ENCODE data around the gene ZNF367. TPM values are rescaled to one million over a fixed set of nuclear protein-coding genes. Genes with fewer than 3 reads are reported as not detected.

The ZNF367 gene
- 2.4 and 3.5 TPM in 2 replicates for total RNA-seq

DNA sequence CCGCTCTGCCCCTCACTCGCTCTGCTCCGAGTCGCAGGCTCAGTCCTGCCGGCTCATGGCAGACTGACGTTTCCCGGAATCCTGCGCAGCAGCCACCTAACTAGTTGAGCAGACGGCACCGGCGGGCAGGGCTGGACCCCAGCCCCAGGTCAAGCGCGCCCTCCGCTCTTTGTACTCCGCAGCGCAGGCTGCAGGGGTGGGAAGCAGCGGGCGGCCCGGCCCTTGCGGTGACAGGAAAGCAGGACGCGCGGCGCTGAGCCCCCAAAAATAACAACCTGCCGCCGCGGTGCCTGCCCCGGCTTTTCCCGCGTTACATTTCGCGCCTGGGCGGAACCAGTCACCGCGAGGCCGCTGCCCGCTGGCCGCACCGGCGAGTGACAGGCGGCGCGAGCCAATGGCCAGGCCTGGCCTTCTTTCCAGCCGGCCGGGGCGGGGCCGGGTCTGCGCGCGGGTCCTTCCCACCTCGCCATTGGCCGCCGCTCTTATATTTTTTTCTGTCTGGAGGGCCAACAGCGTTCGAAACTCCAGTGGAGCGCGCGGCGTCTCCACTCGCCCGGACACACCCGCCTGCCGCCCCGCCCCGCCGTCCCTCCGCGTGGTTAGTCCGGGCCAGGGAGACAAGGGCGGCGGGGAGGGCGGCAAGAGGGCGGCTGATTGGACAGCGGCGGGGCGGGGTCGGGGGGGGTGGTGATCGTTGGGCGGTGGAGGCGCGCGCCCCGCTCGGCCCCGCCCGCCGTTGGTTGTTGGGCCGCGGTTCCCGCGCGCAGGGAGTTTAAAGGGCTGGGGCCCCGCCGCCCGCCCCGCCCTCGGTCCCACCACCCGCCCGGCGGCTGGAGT is at the start of gene ZNF367:
Gene ZNF367, minus strand, starts transcription at position 288 of the 837 bp plus-strand sequence. CDS start 338 bp downstream, outside the sequence.
- DNase-seq (ENCODE audit: low read depth in 2 of 2) = peak; percentile 99

DNA sequence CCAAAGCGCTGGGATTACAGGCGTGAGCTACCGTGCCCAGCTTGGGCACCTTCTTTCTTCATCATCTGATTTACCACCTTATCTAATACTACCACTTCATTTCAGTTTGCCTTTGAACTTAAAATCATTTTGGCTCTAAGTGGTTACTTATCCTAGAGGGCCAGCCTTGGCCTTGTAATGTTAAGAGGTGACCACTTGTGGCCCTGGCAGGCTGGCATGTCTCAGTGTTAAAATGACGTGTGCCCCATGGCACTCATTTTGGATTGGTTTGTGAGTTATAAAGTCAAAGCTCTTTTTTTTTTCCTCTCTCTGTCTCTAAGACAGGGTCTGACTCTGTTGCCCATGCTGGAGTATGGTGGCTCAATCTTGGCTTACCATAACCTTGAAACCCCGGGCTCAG is 49.6 kb upstream of the ZNF367 start:
- no peak for DNase-seq (ENCODE audit: low read depth in 2 of 2)

DNA sequence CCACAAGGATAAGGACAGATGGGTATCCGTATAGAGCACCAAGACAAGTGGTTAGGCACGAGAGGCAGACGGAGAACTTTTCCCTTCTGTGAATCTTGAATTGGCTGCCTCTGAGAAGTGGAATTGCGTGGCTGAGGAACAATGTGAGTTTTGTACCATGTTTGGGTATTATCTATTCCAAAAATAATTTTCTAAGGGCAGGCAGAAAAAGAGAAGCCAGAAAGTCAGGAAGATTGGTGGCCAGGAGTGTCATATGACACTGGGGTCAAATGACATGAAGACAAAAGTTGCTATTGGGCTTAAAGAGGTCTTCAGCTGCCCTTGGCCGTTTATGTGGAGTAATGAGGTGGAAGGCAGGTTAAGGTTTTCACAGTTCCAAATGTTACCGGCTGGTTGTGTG is 46.3 kb upstream of the ZNF367 start:
- no peak for DNase-seq (ENCODE audit: low read depth in 2 of 2)

DNA sequence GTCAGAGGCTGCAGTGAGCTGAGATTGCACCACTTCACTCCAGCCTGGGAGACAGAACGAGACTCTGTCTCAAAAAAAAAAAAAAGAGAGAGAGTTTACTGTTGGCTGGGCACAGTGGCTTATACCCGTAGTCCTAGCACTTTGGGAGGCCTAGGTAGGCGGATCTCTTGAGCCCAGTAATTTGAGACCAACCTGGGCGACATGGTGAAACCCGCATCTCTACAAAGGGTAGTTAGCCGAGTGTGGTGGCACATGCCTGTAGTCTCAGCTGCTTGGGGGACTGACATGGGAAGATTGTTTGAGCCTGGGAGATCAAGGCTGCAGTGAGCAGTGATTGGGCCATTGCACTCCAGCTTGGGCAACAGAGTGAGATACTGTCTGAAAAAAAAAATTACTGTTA is 44.4 kb upstream of the ZNF367 start:
- DNase-seq (ENCODE audit: low read depth in 2 of 2) = no peak

DNA sequence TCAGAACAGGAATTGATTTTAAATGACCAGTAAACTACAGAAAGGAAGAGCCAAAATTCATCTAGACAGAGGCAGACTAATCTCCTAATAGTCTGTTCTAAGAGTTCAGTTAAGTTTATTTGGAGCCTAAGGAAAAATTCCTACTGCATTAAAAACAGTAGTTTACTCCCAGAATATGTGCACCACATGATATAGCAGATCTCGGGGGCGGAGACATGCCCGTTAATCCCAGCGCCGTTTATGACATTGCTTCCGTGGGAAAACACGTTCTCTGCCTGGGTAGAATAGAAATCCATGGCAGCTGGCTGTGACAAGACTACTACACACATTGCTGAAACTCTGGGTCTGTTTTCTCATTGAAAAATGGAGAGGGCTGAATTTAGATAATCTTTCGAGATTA is 43.2 kb upstream of the ZNF367 start:
- DNase-seq (ENCODE audit: low read depth in 2 of 2) = no peak

DNA sequence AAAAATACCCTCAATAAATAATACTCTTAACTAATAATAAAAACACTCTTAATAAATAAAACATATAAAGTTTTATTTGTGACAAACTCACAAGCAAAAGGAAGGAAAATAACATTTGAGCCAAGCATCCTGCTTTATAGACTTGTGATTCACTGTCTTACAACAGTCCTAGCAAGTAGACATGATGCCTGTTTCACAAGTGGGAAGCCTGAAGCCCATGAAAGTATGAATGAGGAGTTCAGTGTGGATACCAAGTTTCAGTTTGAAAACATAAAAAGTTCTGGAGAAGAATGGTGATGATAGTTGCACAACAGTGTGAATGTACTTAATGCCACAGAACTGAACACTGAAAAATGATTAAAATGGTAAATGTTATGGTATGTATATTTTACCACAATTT is 42.7 kb upstream of the ZNF367 start:
- no peak for DNase-seq (ENCODE audit: low read depth in 2 of 2)

DNA sequence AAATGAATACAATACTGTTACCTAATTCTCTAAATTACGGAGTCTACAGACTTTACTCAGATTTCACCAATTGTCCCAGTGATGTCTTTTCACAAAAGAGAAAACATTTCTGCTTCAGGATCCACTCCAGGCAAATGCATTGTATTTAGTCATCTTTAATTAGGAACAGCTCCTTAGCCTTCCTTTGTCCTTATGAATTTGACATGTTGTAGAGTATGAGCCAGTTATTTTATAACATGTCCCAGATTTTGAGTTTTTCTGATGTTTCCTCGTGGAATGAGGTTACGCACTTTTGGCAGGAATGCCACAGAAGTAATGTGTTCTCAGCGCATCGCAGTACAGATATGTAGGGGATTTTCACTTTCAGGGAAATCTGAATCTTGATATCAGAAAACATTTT is 42.3 kb upstream of the ZNF367 start:
- DNase-seq (ENCODE audit: low read depth in 2 of 2) = no peak

DNA sequence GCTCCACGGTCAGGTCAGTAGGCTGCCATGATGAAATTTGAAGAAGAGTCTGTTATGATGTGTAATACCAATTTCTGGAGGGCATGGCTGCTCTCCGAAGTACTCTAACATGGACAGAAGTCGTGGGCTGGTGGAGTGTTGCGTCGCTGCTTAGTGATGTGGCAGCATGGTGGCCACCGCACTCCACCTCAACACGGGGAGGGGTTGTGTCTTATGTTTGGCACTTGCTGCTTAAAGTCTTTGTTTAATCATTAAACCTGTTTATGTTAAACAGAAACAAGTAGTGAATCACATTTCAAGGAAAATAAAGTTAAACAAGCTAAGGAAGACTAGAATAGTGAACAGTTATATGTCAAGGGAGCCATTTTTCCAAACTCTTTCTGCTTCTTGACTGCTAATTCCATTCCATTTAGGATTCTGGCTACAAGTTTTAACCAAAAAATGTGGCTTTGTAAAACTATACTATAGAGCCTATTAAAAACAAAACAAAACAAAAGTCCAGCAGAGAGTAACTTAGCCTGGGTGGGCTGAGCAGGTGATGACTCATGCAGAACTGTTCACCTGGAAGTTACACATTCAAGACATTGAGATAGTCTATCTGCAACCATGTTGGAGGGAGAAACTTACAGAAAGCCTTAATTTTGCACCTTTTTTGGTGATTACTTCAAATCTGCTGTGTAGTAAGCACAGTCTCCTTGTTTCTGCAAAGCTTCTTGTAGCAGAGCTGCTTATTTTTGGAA is 41.3 kb upstream of the ZNF367 start:
- DNase-seq (ENCODE audit: low read depth in 2 of 2) = no peak

DNA sequence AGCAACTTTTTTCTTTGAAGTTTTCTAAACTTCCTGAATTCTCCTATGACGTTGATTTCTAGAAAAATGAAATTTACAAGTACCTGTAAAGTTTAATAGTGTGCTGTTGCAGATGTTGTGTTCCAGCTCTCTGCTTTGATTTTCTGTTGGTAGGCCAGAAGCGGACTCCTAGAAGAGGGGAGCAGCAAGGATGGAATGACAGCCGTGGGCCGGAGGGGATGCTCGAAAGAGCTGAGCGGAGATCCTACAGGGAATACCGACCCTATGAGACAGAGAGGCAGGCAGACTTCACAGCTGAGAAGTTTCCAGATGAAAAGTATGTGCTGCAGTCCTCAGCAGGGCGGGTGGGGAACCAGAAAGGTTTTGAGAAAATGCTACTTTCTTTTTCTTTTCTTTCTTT is 40.1 kb upstream of the ZNF367 start:
- DNase-seq (ENCODE audit: low read depth in 2 of 2) = no peak

DNA sequence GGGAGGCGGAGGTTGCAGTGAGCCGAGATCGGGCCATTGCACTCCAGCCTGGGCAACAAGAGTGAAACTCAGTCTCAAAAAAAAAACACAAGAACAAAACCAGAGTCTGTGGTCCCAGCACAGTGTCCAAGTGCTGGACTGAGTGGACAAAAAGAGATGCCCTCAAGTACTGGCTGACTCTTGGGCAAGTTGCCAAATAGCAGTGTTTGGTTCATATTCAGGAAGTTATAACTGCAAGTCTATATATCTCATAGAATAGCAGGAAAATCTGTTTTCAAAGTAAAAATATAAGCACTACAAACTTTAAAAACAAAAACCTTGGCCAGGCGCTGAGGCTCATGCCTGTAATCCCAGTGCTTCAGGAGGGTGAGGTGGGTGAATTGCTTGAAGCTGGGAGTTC is 39.1 kb upstream of the ZNF367 start:
- peak; percentile 28 to 66 for DNase-seq (ENCODE audit: low read depth in 2 of 2)

DNA sequence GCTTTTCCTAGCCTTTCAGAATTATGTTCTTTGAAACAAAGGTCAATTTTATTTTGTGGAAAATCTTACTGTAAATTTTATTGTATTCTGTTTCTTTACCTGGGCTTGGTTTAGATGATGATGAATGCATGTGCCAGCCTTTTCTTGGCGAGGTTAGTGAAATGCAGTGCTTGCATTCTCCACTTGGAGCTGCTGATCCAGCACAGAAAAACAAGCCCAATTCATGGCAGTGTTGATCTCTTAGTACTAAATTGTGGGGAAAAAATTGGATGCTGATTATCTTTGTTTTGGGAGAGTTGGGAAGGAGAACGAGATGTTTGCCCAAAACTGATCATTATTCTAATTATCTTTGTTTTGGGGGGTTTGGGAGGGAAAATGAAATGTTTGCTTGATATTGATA is 35.5 kb upstream of the ZNF367 start:
- peak; percentile 49 to 79 for DNase-seq (ENCODE audit: low read depth in 2 of 2)

DNA sequence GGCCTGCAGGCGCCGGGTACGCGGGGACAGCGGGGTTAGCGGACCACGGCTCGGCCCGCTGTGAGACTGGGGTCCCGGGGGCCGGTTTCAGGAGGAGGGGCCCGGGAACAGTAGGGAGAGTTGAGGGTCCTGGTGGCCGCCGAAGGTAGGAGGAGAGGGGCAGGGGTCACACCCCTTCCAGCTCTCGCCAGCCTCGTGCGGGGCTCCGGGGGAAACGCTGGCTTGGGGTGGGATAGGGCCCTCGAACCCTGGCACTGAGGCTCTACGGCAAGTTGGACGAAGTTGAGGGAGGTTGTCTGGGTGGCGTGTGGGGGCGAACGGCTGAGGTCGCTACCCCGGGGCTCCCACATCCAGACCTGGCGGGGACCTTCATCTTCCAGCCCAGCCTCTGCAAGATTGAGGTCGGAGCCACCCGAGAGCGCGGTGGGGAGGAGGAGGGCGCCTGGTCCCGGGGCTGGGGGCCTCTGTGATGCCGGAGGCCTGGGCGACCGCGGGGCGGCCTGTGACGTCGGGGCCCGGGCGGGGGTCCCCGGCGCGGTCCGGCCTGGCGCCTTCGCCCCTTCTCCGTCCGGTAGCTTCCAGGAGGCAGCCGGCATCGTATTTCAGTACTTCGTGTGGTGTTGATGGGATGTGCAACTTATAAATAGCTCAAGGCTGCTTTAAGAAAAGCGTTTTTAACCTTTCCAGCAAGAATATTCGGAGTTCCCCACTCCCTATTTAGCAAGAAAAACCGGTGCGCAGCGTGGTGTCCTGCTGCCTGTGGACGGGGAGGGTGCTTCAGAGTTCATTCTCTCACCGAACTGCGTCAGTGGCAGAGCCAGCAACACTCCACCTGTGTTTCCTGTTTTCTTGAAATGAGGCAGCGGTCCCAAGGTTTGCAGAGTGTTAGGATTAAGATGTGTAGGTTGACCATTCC is 32.7 kb upstream of the ZNF367 start:
- DNase-seq (ENCODE audit: low read depth in 2 of 2) = peak; percentile 37 to 60

DNA sequence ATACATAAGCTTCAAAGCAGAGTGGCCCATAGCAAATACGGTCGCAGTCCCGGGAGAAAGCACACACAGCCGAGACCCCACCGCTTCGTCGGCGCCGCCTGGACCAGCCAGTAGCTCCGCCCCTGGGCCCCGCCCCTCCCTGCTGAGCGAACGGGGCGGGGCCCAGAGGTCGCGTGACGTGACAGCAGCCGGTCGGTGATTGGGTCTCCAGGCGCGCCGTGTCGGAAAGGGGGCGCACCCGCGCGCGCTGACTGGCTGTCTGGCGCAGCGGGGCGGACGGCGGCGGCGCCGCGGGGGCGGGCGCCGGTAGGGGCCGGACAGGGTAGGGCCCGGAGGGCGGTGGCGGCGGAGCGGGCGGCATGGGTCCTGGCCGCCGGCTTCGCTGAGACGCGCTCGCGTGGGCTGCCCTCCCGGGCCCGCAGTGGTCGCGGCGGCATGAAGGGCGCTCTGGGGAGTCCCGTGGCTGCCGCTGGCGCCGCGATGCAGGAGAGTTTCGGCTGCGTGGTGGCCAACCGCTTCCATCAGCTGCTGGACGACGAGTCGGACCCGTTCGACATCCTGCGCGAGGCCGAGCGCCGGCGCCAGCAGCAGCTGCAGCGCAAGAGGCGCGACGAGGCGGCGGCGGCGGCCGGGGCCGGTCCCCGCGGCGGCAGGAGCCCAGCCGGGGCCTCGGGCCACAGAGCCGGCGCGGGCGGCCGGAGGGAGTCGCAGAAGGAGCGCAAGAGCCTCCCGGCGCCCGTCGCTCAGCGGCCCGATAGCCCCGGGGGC is 31.9 kb upstream of the ZNF367 start, which contains the start of gene HABP4:
Gene HABP4, plus strand, starts transcription at position 325 of the 768 bp plus-strand sequence. Its CDS starts 111 bp downstream, at position 436.
- peak; percentile 95 to 97 for DNase-seq (ENCODE audit: low read depth in 2 of 2)

DNA sequence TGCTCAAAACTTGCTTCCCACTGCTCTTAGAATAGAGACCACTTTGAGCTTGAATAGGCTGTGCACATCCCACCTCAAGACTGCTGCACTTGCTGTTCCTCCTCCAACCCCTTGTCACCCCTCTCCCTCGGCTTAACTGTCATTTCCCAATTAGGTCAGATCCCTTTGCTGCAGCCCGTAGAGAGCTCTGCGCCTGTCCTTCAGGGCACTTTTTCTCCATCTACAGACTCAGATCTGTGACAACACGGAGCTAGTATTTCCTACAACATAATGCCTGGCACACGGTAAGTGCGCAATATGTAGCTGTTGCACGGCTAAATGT is 31.3 kb upstream of the ZNF367 start:
- DNase-seq (ENCODE audit: low read depth in 2 of 2) = no peak

DNA sequence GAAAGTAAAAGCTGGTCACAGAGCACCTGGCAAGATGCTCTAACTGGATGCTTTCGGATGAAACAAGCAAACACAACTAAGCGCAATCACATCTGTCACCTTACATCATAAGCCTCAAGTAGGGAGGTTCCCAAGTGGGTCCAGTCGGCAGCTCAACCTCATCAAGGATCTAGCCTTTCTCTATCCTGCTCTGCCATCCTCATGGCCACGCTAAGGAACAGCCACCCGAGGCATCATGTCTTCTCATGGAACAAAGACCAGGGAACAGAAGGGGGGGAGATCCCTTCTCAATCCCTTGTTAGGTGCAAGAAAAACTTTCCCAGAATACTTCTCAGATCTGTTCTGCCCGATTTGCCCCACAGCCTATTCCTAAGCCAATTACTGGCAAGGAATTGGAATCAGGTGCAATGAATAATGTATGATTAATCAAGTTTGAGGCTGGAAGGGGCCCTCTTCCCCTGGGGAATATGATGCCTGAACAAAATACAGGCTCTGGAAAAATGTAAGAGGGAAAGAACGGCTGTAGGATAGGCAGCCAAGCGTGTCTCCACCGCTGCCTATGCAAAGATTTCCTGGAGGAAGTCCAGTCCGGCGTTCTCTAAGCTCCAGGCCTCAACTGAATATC is 30.5 kb upstream of the ZNF367 start:
- DNase-seq (ENCODE audit: low read depth in 2 of 2) = no peak

DNA sequence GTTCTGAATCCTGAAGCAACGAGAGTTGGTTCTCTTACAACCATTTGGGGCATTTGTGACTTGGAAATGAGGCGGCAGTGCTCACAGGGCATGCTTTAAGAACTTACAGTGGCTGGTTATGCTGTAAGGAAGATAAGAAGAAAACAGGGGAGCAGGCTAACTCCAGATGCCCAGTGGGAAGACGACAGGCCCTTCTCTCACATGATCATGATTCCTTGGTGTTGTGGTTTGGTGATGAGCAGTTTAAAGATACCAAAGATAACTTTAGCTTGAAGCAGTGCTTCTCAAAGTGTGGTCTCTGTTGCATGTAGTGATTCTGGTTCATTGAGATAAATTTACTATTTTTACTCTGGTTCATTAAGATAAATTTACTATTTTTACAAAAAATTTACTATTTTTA is 29.2 kb upstream of the ZNF367 start:
- DNase-seq (ENCODE audit: low read depth in 2 of 2) = no peak

DNA sequence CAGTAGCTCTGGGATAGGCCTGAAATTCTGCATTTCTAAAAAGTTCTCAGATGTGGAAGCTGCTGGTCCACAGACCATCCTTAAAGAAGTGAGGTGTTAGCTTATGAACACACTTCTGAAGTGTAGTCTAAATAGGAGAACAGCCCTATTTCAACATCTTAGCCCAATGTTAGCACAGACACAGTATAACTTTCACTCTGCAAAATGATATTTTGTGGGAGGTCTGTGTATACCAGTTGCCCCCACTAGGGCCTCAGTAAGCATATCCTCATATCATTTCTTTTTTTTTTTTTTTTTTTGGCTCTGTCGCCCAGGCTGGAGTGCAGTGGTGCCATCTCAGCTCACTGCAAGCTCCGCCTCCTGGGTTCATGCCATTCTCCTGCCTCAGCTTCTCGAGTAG is 24.3 kb upstream of the ZNF367 start:
- no peak for DNase-seq (ENCODE audit: low read depth in 2 of 2)

DNA sequence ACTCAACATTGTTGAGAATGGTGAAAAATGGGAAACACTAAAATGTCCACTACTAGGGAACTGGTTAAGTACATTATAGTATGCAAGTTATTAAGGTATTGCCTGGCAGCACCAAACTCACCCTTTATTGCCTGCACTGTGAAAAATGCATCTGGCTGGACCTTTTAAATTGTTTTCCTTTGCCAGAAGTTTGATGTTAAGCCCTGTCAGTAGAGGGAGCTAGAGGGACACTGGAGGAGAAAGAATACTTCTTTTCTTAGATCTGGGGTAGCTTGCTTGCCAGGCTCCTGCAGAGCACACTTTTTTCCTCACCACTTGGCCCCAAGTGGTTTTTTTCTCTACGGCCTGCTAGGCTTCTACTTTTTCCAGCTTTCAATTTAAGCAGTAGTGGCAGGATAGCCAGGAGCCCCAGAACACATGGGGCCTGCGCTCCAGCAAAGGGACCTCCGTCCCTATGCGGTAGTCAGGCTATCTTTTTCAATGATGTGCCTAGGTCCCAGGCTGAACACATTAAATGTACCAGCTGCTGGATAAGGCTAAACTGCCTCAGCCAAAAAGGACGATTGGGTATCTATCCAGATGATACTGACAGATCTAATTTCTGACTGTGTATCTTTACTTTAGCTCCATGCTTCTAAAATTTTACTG is 23.8 kb upstream of the ZNF367 start:
- peak; percentile 31 to 46 for DNase-seq (ENCODE audit: low read depth in 2 of 2)

DNA sequence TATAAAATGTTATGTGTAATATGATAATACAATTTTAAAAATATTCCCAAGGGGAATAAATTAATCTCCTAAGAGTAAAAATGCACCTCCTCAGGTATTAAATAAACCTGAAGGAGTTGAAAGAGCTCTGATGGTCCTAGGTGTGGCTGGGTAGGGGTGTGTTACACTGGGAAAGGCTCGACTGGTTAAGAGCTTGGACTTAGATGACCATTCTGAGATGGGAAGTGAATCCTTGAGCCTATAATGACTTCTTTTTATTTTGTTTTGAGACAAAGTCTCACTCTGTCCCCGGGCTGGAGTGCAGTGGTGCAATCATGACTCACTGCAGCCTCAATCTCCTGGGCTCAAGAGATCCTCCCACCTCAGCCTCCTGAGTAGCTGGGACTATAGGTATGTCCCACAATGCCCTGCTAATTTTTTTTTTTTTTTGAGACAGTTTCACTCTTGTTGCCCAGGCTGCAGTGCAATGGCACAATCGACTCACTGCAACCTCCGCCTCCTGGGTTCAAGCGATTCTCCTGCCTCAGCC is 22.6 kb upstream of the ZNF367 start:
- no peak for DNase-seq (ENCODE audit: low read depth in 2 of 2)

DNA sequence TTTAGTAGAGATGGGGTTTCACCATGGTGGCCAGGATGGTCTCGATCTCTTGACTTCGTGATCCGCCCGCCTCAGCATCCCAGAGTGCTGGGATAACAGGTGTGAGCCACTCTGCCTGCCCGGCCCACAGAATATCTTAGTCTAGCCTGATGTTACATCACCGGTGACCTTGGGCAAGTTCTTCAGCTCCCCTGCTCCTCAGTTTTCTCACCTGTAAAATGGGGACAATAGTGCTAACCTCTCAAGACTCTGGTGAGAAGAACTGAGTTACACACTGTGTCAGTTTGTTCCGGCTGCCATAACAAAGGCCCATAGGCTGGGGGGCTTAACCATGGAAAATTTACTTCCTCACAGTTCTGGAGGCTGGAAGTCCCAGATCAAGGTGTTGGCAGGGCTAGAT is 19.3 kb upstream of the ZNF367 start:
- DNase-seq (ENCODE audit: low read depth in 2 of 2) = no peak
